Measurements from ENCODE around the gene CSN2.
"Not testable (repeated sequence)": the region's sequence is repeated elsewhere in the genome, so short reads cannot be mapped to it uniquely, and the experiment has no call there.

GRCh38 chr4:69923782-69924410 is 41.6 kb downstream of the CSN2 start:
- not testable (repeated sequence) for TF ChIP-seq CTCF (IDR thresholded peaks at IDR 0.05); POLR2AphosphoS5 (IDR thresholded peaks at IDR 0.05; ENCODE audit: insufficient read depth in 1 of 2, low read depth in 1 of 2)
